BLaER1 treated with 17β-estradiol and CSF1 and Interleukin-3, amounts not matched to agents 10 nM and 100 nM (cell line): ENCODE measurements around the gene NEDD4L.
A peak's percentile ranks its signal among the peaks of the same experiment; 100 is the strongest.

Experiments
- H3K27ac ChIP-seq, 11 experiments: shearing (Covaris generic); formaldehyde crosslinking; 2 replicates each; pipeline ENCODE4 v1.8.1; 2022
- H3K27me3 ChIP-seq, 11 experiments: shearing (Covaris generic); formaldehyde crosslinking; 2 replicates each; pipeline ENCODE4 v1.8.1; 2022
- H3K36me3 ChIP-seq, 11 experiments: shearing (Covaris generic); formaldehyde crosslinking; 2 replicates each; pipeline ENCODE4 v1.8.1; 2022
- H3K4me1 ChIP-seq, 10 experiments: shearing (Covaris generic); formaldehyde crosslinking; 2 replicates each; pipeline ENCODE4 v1.8.1; 2022
- H3K4me2 ChIP-seq, 11 experiments: shearing (Covaris generic); formaldehyde crosslinking; 2 replicates each; pipeline ENCODE4 v1.8.1; 2022
- H3K4me3 ChIP-seq, 10 experiments: shearing (Covaris generic); formaldehyde crosslinking; 2 replicates each; pipeline ENCODE4 v1.8.1; 2022
- H3K9ac ChIP-seq, 11 experiments: shearing (Covaris generic); formaldehyde crosslinking; 2 replicates each; pipeline ENCODE4 v1.8.1; 2022
- H3K9me3 ChIP-seq, 11 experiments: shearing (Covaris generic); formaldehyde crosslinking; replicated peaks in 1 of 11; 2 replicates each; pipeline ENCODE4 v1.8.1; 2022
- H4K20me1 ChIP-seq, 11 experiments: shearing (Covaris generic); formaldehyde crosslinking; 2 replicates each; pipeline ENCODE4 v1.8.1; 2022
- Cebpa-rat ChIP-seq, 11 experiments: shearing (Covaris generic); IDR thresholded peaks; 2 replicates each; pipeline ENCODE4 v1.8.1; 2022

Gene NEDD4L

GRCh38 chr18:58336605-58337004 lies 292.6 kb downstream of the NEDD4L start:
- H3K36me3 ChIP-seq, result peaks cover 12 to 66% (median 38%) of the 10 kb centered on the region in 11 experiments; a peak in 20 of 22 replicates
- H3K27ac ChIP-seq, result no peak overlapping the region
- peaks cover 0 to 23% (median 13%) of the 10 kb centered on the region in 10 experiments; a peak in 10 of 20 replicates for H3K4me1 ChIP-seq
- no peak for TF ChIP-seq Cebpa-rat (IDR thresholded peaks at IDR 0.05)
- no peaks in the 10 kb centered on the region for H3K27me3 ChIP-seq
- H3K9ac ChIP-seq, result no peak overlapping the region
- peak overlapping the region in 4 of 11 experiments; percentile 5 to 21 (median 8); a peak in 4 of 22 replicates for H3K4me2 ChIP-seq
- H4K20me1 ChIP-seq, result no peaks in the 10 kb centered on the region
- peaks cover 0 to 15% (median 8%) of the 10 kb centered on the region in 11 experiments; a peak in 11 of 22 replicates for H3K9me3 ChIP-seq
- no peak overlapping the region for H3K4me3 ChIP-seq

GRCh38 chr18:58337285-58337684 lies 293.3 kb downstream of the NEDD4L start:
- H3K27ac ChIP-seq, result no peak overlapping the region
- H3K4me2 ChIP-seq, result peak overlapping the region in 8 of 11 experiments; percentile 5 to 23 (median 12); a peak in 9 of 22 replicates

GRCh38 chr18:58337686-58338085 lies 293.7 kb downstream of the NEDD4L start:
- peaks cover 12 to 68% (median 38%) of the 10 kb centered on the region in 11 experiments; a peak in 19 of 22 replicates for H3K36me3 ChIP-seq
- peaks cover 0 to 15% (median 8%) of the 10 kb centered on the region in 11 experiments; a peak in 11 of 22 replicates for H3K9me3 ChIP-seq
- H3K27me3 ChIP-seq, result no peaks in the 10 kb centered on the region
- H3K27ac ChIP-seq, result no peak overlapping the region
- no peaks in the 10 kb centered on the region for H4K20me1 ChIP-seq
- H3K4me1 ChIP-seq, result peaks cover 0 to 23% (median 13%) of the 10 kb centered on the region in 10 experiments; a peak in 10 of 20 replicates
- TF ChIP-seq Cebpa-rat (IDR thresholded peaks at IDR 0.05), result no peak
- no peak overlapping the region for H3K4me3 ChIP-seq
- H3K4me2 ChIP-seq, result peak overlapping the region in 6 of 11 experiments; percentile 5 to 23 (median 12); a peak in 7 of 22 replicates
- H3K9ac ChIP-seq, result no peak overlapping the region

More at GRCh38 chr18:58337285-58337684, 293.3 kb downstream of the NEDD4L start:
- H3K27me3 ChIP-seq, result no peaks in the 10 kb centered on the region
- no peak overlapping the region for H3K9ac ChIP-seq
- H4K20me1 ChIP-seq, result no peaks in the 10 kb centered on the region
- peaks cover 12 to 68% (median 38%) of the 10 kb centered on the region in 11 experiments; a peak in 20 of 22 replicates for H3K36me3 ChIP-seq
- H3K4me1 ChIP-seq, result peaks cover 0 to 23% (median 13%) of the 10 kb centered on the region in 10 experiments; a peak in 10 of 20 replicates
- no peak overlapping the region for H3K4me3 ChIP-seq
- no peak for TF ChIP-seq Cebpa-rat (IDR thresholded peaks at IDR 0.05)
- H3K9me3 ChIP-seq, result peaks cover 0 to 15% (median 8%) of the 10 kb centered on the region in 11 experiments; a peak in 11 of 22 replicates

- TF ChIP-seq Cebpa-rat (IDR thresholded peaks at IDR 0.05), result no peak
- H3K4me1 ChIP-seq, result peaks cover 0 to 23% (median 13%) of the 10 kb centered on the region in 10 experiments; a peak in 10 of 20 replicates
- H3K4me3 ChIP-seq, result no peak overlapping the region
- peaks cover 0 to 15% (median 8%) of the 10 kb centered on the region in 11 experiments; a peak in 11 of 22 replicates for H3K9me3 ChIP-seq
- H3K4me2 ChIP-seq, result peak overlapping the region in 2 of 11 experiments; percentile 5 to 14; a peak in 1 of 22 replicates
- H3K27ac ChIP-seq, result no peak overlapping the region
- H3K27me3 ChIP-seq, result no peaks in the 10 kb centered on the region
- H3K36me3 ChIP-seq, result peaks cover 12 to 68% (median 38%) of the 10 kb centered on the region in 11 experiments; a peak in 19 of 22 replicates
- H4K20me1 ChIP-seq, result no peaks in the 10 kb centered on the region
- no peak overlapping the region for H3K9ac ChIP-seq
Measured at GRCh38 chr18:58338141-58338540, 294.1 kb downstream of the NEDD4L start.

- Histone ChIP-seq H4K20me1 (no peaks in the 10 kb centered on the region), H3K4me3 (no peak overlapping the region), H3K9ac (no peak overlapping the region), H3K4me2 (no peak overlapping the region), H3K27me3 (no peaks in the 10 kb centered on the region), H3K27ac (no peak overlapping the region), H3K36me3 (peaks cover 12 to 67% (median 41%) of the 10 kb centered on the region in 11 experiments; a peak in 19 of 22 replicates), H3K4me1 (peaks cover 0 to 23% (median 13%) of the 10 kb centered on the region in 10 experiments; a peak in 10 of 20 replicates), H3K9me3 (peaks cover 0 to 15% (median 8%) of the 10 kb centered on the region in 11 experiments; a peak in 11 of 22 replicates)
- TF ChIP-seq Cebpa-rat (IDR thresholded peaks at IDR 0.05), result no peak
Measured at GRCh38 chr18:58338961-58339592, 295.1 kb downstream of the NEDD4L start.

- Histone ChIP-seq H3K4me3 (no peak overlapping the region), H3K9me3 (peaks cover 0 to 15% (median 8%) of the 10 kb centered on the region in 11 experiments; a peak in 11 of 22 replicates), H4K20me1 (no peaks in the 10 kb centered on the region), H3K27ac (no peak overlapping the region), H3K4me1 (peaks cover 0 to 23% (median 13%) of the 10 kb centered on the region in 10 experiments; a peak in 10 of 20 replicates), H3K9ac (no peak overlapping the region), H3K27me3 (no peaks in the 10 kb centered on the region), H3K4me2 (peak overlapping the region in 2 of 11 experiments; percentile 2 to 8; a peak in 1 of 22 replicates), H3K36me3 (peaks cover 12 to 61% (median 40%) of the 10 kb centered on the region in 11 experiments; a peak in 19 of 22 replicates)
- no peak for TF ChIP-seq Cebpa-rat (IDR thresholded peaks at IDR 0.05)
Measured at GRCh38 chr18:58339890-58340289, 295.9 kb downstream of the NEDD4L start.

- Histone ChIP-seq H4K20me1 (no peaks in the 10 kb centered on the region), H3K9me3 (no peaks in the 10 kb centered on the region), H3K4me1 (peaks cover 0 to 21% (median 12%) of the 10 kb centered on the region in 10 experiments; a peak in 10 of 20 replicates), H3K27me3 (no peaks in the 10 kb centered on the region), H3K36me3 (peaks cover 3 to 57% (median 31%) of the 10 kb centered on the region in 11 experiments; a peak in 13 of 22 replicates), H3K27ac (no peak overlapping the region), H3K4me3 (no peak overlapping the region), H3K9ac (no peak overlapping the region), H3K4me2 (no peak overlapping the region)
- peak in 10 of 11 experiments; percentile 36 to 94 (median 78); a peak in 18 of 22 replicates for TF ChIP-seq Cebpa-rat (IDR thresholded peaks at IDR 0.05)
Measured at GRCh38 chr18:58341916-58342315, 297.9 kb downstream of the NEDD4L start.

GRCh38 chr18:58344080-58344670 lies 300.1 kb downstream of the NEDD4L start:
- TF ChIP-seq Cebpa-rat (IDR thresholded peaks at IDR 0.05), result no peak
- no peak overlapping the region for H3K4me2 ChIP-seq
- H3K4me3 ChIP-seq, result no peak overlapping the region
- H3K36me3 ChIP-seq, result peaks cover 3 to 57% (median 31%) of the 10 kb centered on the region in 11 experiments; a peak in 14 of 22 replicates
- no peaks in the 10 kb centered on the region for H3K9me3 ChIP-seq
- H3K27me3 ChIP-seq, result no peaks in the 10 kb centered on the region
- peaks cover 10 to 21% (median 15%) of the 10 kb centered on the region in 10 experiments for H3K4me1 ChIP-seq
- no peaks in the 10 kb centered on the region for H4K20me1 ChIP-seq
- no peak overlapping the region for H3K27ac ChIP-seq
- H3K9ac ChIP-seq, result no peak overlapping the region
